Measurements from ENCODE around the gene DYNLL1.
"Not testable (repeated sequence)": the region's sequence is repeated elsewhere in the genome, so short reads cannot be mapped to it uniquely, and the experiment has no call there.

The DYNLL1 gene

GRCh38 chr12:120522568-120522967 lies 26.7 kb downstream of the DYNLL1 start:
- DNase-seq: no peak

GRCh38 chr12:120528861-120529525 lies 33.1 kb downstream of the DYNLL1 start, which contains the start of gene COQ5:
Gene COQ5, minus strand, starts transcription at chr12:120529158. Its CDS starts 17 bp downstream, at chr12:120529141.
- peak; percentile 80 for DNase-seq

- DNase-seq: no peak
These were observed 33.9 kb downstream of the DYNLL1 start for GRCh38 chr12:120529641-120530417.

GRCh38 chr12:120530418-120530761 lies 34.5 kb downstream of the DYNLL1 start:
- DNase-seq: not testable (repeated sequence)

DNA sequence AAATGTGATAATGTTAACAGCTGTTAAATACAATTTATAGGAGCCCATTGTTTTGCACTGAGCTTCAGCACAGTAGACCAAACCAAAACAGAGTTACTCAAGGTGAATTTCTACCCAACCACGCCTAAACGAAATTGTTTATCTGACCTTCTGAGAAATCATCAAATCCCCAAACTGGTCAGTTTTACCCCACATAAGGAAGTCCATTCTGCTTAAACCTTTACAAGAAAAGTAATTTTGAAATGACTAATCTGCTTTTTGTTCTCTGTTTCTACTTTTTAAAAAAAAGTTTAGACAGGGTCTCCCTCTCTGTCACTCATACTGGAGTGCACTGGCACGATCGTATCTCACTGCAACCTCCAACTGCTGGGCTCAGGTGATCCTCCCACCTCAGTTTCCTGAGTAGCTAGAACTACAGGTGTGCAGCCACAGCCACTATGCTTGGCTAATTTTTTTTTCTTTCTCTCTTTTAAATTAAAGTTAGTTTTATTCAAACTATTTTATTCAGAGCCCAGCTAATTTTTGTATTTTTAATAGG lies 36.9 kb downstream of the DYNLL1 start:
- DNase-seq: no peak

- peak; percentile 60 for DNase-seq
These were observed 38.3 kb downstream of the DYNLL1 start, which contains the start of gene RNF10 for GRCh38 chr12:120534203-120534702. Gene RNF10, plus strand, starts transcription at chr12:120534356. Its CDS starts 456 bp downstream, at chr12:120534812.

DNA sequence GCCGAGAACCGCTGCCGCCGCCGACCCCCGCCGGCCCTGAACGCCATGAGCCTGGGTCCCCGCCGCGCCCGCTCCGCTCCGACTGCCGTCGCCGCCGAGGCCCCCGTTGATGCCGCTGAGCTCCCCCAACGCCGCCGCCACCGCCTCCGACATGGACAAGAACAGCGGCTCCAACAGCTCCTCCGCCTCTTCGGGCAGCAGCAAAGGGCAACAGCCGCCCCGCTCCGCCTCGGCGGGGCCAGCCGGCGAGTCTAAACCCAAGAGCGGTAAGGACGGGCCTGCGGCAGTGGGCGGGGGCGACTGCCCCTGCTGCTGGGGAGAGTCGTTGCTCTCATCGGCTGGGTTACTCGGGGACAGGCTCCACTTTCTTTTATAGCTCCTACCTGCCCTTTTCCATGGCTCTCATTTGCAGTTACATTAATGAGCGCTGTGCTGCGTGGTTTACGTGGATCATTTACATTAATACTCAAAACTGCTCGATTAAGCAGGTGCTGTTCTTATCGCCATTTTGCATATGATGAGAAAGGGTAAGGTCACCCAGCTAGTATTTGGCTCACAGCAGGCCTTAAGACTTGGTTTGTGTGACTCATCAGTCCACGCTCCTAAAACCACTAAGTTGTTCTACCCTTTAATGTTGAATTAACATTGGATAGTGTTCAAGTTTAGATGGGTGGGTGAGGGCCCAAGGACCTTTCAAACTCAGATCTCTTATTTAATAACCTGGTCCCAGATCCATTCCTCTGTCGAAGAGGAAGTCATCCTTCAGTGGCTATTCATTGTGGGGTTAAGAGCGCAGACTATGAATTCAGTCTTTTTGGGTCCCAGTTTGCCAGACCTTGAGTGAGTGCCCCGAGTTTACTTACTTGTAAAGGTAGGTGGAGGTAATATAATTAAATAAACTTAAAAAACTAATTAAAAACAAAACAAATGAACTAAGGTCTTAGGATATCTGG lies 39.1 kb downstream of the DYNLL1 start:
- DNase-seq: peak; percentile 23

- DNase-seq: no peak
These were observed 40.3 kb downstream of the DYNLL1 start for GRCh38 chr12:120536064-120536791.

GRCh38 chr12:120537856-120538220 lies 41.9 kb downstream of the DYNLL1 start:
- no peak for DNase-seq

DNA sequence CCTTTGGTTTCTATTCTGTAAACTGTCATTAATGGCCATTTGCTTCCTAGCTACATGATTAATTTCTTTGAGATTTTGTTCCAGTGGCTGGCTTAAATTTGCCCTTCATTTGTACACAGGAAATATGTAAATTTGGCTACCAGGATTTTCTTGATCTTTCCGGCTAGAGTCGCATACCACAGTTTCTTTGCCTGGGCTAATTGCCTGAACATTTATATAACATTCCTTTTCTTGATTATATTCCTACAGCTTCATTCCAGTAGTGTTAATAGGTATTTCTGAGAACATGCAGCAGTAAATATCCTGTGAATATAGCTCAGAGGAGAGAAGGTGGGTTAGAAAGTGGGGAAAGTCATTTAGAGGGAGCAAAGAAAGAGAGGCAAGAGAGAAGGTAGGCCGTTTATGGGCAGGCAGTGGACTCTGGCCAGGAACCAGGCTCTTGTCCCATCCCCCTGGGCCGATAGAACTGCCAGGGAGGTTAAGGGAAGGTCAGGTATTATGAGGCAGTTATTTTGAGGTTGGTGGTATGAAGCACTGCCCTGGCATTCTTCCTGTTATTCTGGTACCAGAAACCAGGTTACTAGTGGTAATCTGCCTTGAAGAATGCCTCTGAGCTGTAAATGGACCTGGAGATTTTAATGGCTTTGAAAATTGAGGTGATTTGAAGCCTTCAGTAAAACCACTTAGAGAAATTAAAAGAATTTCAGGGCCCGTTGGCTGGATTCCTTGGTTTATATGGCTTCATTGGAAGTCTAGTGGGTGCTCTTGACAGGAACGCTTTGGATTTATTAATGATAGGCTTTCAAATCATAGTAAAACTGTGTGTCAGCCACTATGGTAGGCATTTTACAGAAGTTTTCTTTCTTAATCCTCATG lies 42.6 kb downstream of the DYNLL1 start:
- DNase-seq: no peak

DNA sequence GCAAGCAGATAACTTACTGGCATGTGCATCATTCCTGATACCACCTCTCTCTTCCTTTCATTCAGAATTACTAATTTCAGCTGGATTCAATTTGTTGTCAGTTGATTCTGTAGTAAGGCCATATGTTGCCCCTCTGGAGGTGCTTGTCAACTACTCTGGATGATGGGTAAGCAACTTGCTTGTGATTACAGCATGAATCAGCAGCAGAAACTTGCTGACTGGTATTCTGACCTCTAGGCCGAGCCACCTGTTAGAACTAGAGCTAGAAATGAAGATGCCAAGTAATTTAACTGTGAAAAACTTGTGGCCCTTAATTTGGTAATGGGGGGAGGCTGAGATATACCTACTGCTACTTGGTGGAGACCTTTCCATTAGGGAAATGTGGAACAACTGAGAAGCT lies 43.4 kb downstream of the DYNLL1 start:
- DNase-seq: no peak

GRCh38 chr12:120540445-120540844 lies 44.5 kb downstream of the DYNLL1 start:
- DNase-seq: no peak

- no peak for DNase-seq
These were observed 46.3 kb downstream of the DYNLL1 start for GRCh38 chr12:120542166-120542565.

- DNase-seq: no peak
These were observed 48.8 kb downstream of the DYNLL1 start for GRCh38 chr12:120544691-120545090.

DNA sequence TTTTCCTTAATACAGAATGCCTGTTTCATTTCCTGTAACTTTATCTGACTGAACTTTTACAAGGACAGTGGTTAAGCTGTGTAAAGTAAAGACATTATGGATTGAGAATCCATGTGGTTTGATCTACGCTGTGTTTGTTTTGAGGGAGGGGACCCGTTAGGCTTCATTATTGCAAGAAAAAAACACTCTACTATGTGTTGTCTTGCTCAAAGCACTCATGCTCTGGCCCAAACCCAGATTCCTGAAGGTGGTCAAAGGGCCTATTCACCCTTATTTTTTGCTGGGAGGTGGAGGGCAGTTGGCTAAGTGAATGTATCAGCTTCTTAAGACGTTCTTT lies 50.1 kb downstream of the DYNLL1 start:
- no peak for DNase-seq
